GM21786 (cell line): ENCODE results near the gene SPACA7.

Source experiments
- ATAC-seq: cut with Tn5 transposase; IDR thresholded peaks from one replicate; pipeline ENCODE4 v1.9.1; 2021; ENCODE audit not compliant: unreplicated experiment

Gene SPACA7

GRCh38 chr13:112376050-112376681, at the start of gene SPACA7:
SPACA7 (plus strand) TSS chr13:112376355; CDS start chr13:112376386, 31 bp downstream.
- no peak for ATAC-seq

GRCh38 chr13:112326821-112327370, 49.3 kb upstream of the SPACA7 start:
- ATAC-seq: no peak

- ATAC-seq: no peak
Observed at GRCh38 chr13:112328936-112329335, 47.2 kb upstream of the SPACA7 start.

- ATAC-seq: no peak
Observed at GRCh38 chr13:112329376-112329775, 46.8 kb upstream of the SPACA7 start.

GRCh38 chr13:112330066-112330465, 46.1 kb upstream of the SPACA7 start:
- no peak for ATAC-seq

GRCh38 chr13:112330479-112331381, 45.4 kb upstream of the SPACA7 start:
- ATAC-seq: no peak

GRCh38 chr13:112331675-112332074, 44.5 kb upstream of the SPACA7 start:
- no peak for ATAC-seq

- ATAC-seq: no peak
Observed at GRCh38 chr13:112332727-112333126, 43.4 kb upstream of the SPACA7 start.

- ATAC-seq: no peak
Observed at GRCh38 chr13:112333756-112334543, 42.2 kb upstream of the SPACA7 start.

- no peak for ATAC-seq
Observed at GRCh38 chr13:112335135-112335534, 41.0 kb upstream of the SPACA7 start.

- ATAC-seq: no peak
Observed at GRCh38 chr13:112341446-112341845, 34.7 kb upstream of the SPACA7 start.

GRCh38 chr13:112341976-112342735, 34.0 kb upstream of the SPACA7 start:
- no peak for ATAC-seq

- ATAC-seq: no peak
Observed at GRCh38 chr13:112342841-112343361, 33.3 kb upstream of the SPACA7 start.

GRCh38 chr13:112343591-112343990, 32.6 kb upstream of the SPACA7 start:
- ATAC-seq: no peak

- no peak for ATAC-seq
Observed at GRCh38 chr13:112345826-112346172, 30.4 kb upstream of the SPACA7 start.

GRCh38 chr13:112346173-112346898, 29.8 kb upstream of the SPACA7 start:
- ATAC-seq: no peak

GRCh38 chr13:112346899-112347229, 29.3 kb upstream of the SPACA7 start:
- no peak for ATAC-seq

- ATAC-seq: no peak
Observed at GRCh38 chr13:112347986-112348385, 28.2 kb upstream of the SPACA7 start.

GRCh38 chr13:112348642-112349345, 27.4 kb upstream of the SPACA7 start:
- no peak for ATAC-seq
